PC-3 (cell line): ENCODE data around the gene IRF3. TPM values are rescaled to one million over a fixed set of nuclear protein-coding genes. Genes with fewer than 3 reads are reported as not detected.
A peak's percentile ranks its signal among the peaks of the same experiment; 100 is the strongest.

ENCODE experiments used
- ATAC-seq: fragments of 200-7000 bp; cut with Tn5 transposase; 2 replicates; pipeline ENCODE4 v1.9.1; 2020; ENCODE audit warnings: mild to moderate bottlenecking, moderate library complexity
- BruUV-seq: library from RNA; stranded (reverse); fragments of 400-500 nt; replicated peaks from 2 replicates; lab custom pipeline; 2021; lab: Mats Ljungman, UMichigan
- CTCF ChIA-PET: fragments of 300-600 bp; sonication (Branson Sonifier 250); formaldehyde crosslinking; loops from one replicate; lab custom pipeline; 2022; ENCODE audit warnings: antibody characterized with exemption; lab: Charles Lee
- POLR2A ChIA-PET: fragments of 300-600 bp; sonication (Branson Sonifier 250); formaldehyde crosslinking; loops from one replicate; lab custom pipeline; 2022; ENCODE audit warnings: antibody characterized with exemption; ENCODE audit not compliant: unreplicated experiment; lab: Charles Lee
- DNase-seq: peaks from one replicate; pipeline ENCODE4 v3.0.0-alpha.2; 2015
- H2AFZ ChIP-seq: fragments of 300-600 bp; sonication (generic); 2 replicates; pipeline ENCODE4 v1.6.0; 2016; ENCODE audit warnings: antibody characterized with exemption, low read length
- H3F3A ChIP-seq: fragments of 300-600 bp; sonication (generic); one replicate; pipeline ENCODE4 v1.6.0; 2017; ENCODE audit warnings: antibody characterized with exemption, low read length, control low read depth, mild to moderate bottlenecking; ENCODE audit not compliant: unreplicated experiment
- H3K27ac ChIP-seq: fragments of 300-600 bp; sonication (generic); 2 replicates; pipeline ENCODE4 v1.5.1; 2016; ENCODE audit warnings: mild to moderate bottlenecking, low read length
- H3K27me3 ChIP-seq: fragments of 300-600 bp; sonication (generic); 2 replicates; pipeline ENCODE4 v1.6.1; 2016; ENCODE audit warnings: low read length, mixed read lengths
- H3K36me3 ChIP-seq: fragments of 300-600 bp; sonication (generic); 2 replicates; pipeline ENCODE4 v1.6.1; 2016; ENCODE audit warnings: low read depth, mixed run types, low read length, mixed read lengths
- H3K4me1 ChIP-seq: fragments of 300-600 bp; sonication (generic); 2 replicates; pipeline ENCODE4 v1.5.1; 2016; ENCODE audit warnings: low read length; ENCODE audit not compliant: insufficient read depth
- H3K4me2 ChIP-seq: fragments of 300-600 bp; sonication (generic); 2 replicates; pipeline ENCODE4 v1.6.0; 2016; ENCODE audit warnings: low read length
- H3K4me3 ChIP-seq: fragments of 300-600 bp; sonication (generic); 2 replicates; pipeline ENCODE4 v1.5.1; 2016; ENCODE audit warnings: mild to moderate bottlenecking, low read length, mixed read lengths
- H3K79me2 ChIP-seq: fragments of 300-600 bp; sonication (generic); 2 replicates; pipeline ENCODE4 v1.6.1; 2017; ENCODE audit warnings: low read length, mixed read lengths
- H3K9ac ChIP-seq: fragments of 300-600 bp; sonication (generic); 2 replicates; pipeline ENCODE4 v1.6.0; 2016; ENCODE audit warnings: mild to moderate bottlenecking, low read length
- H3K9me2 ChIP-seq: fragments of 300-600 bp; sonication (generic); replicated peaks from 2 replicates; pipeline ENCODE4 v1.6.1; 2016; ENCODE audit warnings: mixed run types, low read length, mixed read lengths
- H3K9me3 ChIP-seq: fragments of 300-600 bp; sonication (generic); 2 replicates; pipeline ENCODE4 v1.6.1; 2016; ENCODE audit warnings: low read length, mixed read lengths
- H4K20me1 ChIP-seq: fragments of 300-600 bp; sonication (generic); 2 replicates; pipeline ENCODE4 v1.6.1; 2016; ENCODE audit warnings: low read length, mixed read lengths
- EZH2 ChIP-seq: fragments of 300-600 bp; sonication (generic); IDR thresholded peaks from one replicate; pipeline ENCODE4 v1.6.1; 2017; ENCODE audit warnings: antibody characterized with exemption, mild to moderate bottlenecking, low read length; ENCODE audit not compliant: unreplicated experiment
- EZH2phosphoT487 ChIP-seq: fragments of 300-600 bp; sonication (generic); IDR thresholded peaks from 2 replicates; pipeline ENCODE4 v1.6.1; 2018; ENCODE audit warnings: mild to moderate bottlenecking, antibody characterized with exemption, low read length, borderline replicate concordance
- intact Hi-C: fragments of 100-400 bp; cut with micrococcal nuclease; formaldehyde crosslinking; loops from 2 replicates; pipeline ENCODE4 v1.9.0; 2023
- total RNA-seq: library from RNA; depleted of rRNA; stranded (reverse); fragments of >200 nt; gene quantifications from 2 replicates; pipeline ENCODE4 v1.2.3, GENCODE V29; 2014
- TF ChIP-seq, protein P1 (sequence below): fragments of 300-600 bp; sonication (generic); conservative IDR thresholded peaks from 2 replicates; pipeline ENCODE4 v1.5.1; 2017; ENCODE audit warnings: antibody characterized with exemption, low read depth, mild to moderate bottlenecking, low read length

The IRF3 gene
- total RNA-seq, 1 experiment from 2014 or later, result 236 TPM

DNA sequence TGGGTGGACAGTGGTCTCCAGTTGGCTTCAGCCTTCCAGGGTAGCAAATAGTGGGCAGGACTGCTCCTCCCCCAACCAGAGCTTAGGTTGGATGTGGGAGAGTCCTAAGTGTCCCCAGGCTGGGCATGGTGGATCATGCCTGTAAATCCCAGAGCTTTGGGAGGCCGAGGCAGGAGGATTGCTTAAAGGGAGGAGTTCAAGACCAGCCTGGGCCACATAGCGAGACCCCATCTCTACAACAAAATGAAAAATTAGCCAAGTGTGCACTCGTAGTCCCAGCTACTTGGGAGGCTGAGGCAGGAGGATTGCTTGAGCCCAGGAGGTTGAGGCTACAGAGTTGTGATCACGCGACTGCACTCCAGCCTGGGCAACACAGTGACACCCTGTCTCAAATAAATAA is 33.1 kb downstream of the IRF3 start:
- H3K9me3 ChIP-seq, result no peaks in the 10 kb centered on the region
- ATAC-seq (no peak), DNase-seq (no peak)
- no peaks in the 10 kb centered on the region for H3K9me2 ChIP-seq
- no peaks in the 10 kb centered on the region for H3K79me2 ChIP-seq
- intact Hi-C loops, result no loop called here
- no TSS peak for BruUV-seq
- no peak for TF ChIP-seq EZH2
- TF ChIP-seq, protein P1, sequence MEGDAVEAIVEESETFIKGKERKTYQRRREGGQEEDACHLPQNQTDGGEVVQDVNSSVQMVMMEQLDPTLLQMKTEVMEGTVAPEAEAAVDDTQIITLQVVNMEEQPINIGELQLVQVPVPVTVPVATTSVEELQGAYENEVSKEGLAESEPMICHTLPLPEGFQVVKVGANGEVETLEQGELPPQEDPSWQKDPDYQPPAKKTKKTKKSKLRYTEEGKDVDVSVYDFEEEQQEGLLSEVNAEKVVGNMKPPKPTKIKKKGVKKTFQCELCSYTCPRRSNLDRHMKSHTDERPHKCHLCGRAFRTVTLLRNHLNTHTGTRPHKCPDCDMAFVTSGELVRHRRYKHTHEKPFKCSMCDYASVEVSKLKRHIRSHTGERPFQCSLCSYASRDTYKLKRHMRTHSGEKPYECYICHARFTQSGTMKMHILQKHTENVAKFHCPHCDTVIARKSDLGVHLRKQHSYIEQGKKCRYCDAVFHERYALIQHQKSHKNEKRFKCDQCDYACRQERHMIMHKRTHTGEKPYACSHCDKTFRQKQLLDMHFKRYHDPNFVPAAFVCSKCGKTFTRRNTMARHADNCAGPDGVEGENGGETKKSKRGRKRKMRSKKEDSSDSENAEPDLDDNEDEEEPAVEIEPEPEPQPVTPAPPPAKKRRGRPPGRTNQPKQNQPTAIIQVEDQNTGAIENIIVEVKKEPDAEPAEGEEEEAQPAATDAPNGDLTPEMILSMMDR, result no peak
- TF ChIP-seq EZH2phosphoT487, result no peak
- H3K36me3 ChIP-seq, result peaks cover 3% of the 10 kb centered on the region; the same call in 1 of the 2 replicates
- no peak overlapping the region for H3K27ac ChIP-seq
- H2AFZ ChIP-seq, result no peak overlapping the region
- no peak overlapping the region for H3K9ac ChIP-seq
- H4K20me1 ChIP-seq, result no peaks in the 10 kb centered on the region
- ChIA-PET POLR2A (no interaction called here), CTCF (no interaction called here)
- no peaks in the 10 kb centered on the region for H3F3A ChIP-seq
- H3K4me2 ChIP-seq, result no peak overlapping the region
- H3K4me3 ChIP-seq, result no peak overlapping the region
- H3K4me1 ChIP-seq, result peaks cover under 1% of the 10 kb centered on the region; the same call in 1 of the 2 replicates
- H3K27me3 ChIP-seq, result no peaks in the 10 kb centered on the region

DNA sequence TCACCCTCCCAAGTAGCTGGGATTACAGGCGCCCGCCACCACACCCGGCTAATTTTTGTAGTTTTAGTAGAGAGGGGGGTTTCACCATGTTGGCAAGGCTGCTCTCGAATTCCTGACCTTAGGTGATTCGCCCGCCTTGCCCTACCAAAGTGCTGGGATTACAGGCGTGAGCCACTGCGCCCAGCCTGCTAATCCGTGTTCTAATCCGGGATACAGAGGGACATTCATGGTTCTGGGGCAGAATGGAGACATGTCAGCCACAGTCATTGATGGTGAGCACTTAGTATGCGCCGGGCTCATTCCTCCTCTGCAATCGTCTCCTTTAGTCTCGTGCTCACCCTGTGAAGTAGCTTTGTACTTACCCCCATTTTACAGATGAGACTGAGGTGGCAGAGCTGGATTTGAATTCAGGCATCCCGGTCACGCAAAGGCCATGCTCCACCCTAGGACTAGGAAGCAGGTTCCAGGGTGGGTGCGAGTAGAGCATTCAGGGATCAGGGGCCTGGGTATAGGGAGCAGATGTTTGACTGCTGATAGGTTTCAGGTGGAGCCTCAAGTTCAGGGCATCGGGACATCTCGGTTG is 34.0 kb downstream of the IRF3 start:
- Histone ChIP-seq H3K9me2 (no peaks in the 10 kb centered on the region), H3K36me3 (peaks cover 9% of the 10 kb centered on the region; the same call in 1 of the 2 replicates), H3K4me3 (no peak overlapping the region), H3K9ac (no peak overlapping the region), H3K79me2 (no peaks in the 10 kb centered on the region), H3K27me3 (no peaks in the 10 kb centered on the region), H2AFZ (no peak overlapping the region), H3K4me1 (no peaks in the 10 kb centered on the region), H3K9me3 (no peaks in the 10 kb centered on the region), H4K20me1 (no peaks in the 10 kb centered on the region), H3K4me2 (no peak overlapping the region), H3K27ac (no peak overlapping the region), H3F3A (no peaks in the 10 kb centered on the region)
- TF ChIP-seq EZH2 (no peak), EZH2phosphoT487 (no peak)
- TF ChIP-seq, protein P1, result no peak
- BruUV-seq, result no TSS peak
- CTCF ChIA-PET, result no interaction called here
- ATAC-seq (no peak), DNase-seq (no peak)
- intact Hi-C loops, result no loop called here
- POLR2A ChIA-PET, result interaction anchor here (0.6 kb wide), 1 partner anchor 86 kb away, joined by 9 read pairs; no protein-coding TSS in a partner anchor

DNA sequence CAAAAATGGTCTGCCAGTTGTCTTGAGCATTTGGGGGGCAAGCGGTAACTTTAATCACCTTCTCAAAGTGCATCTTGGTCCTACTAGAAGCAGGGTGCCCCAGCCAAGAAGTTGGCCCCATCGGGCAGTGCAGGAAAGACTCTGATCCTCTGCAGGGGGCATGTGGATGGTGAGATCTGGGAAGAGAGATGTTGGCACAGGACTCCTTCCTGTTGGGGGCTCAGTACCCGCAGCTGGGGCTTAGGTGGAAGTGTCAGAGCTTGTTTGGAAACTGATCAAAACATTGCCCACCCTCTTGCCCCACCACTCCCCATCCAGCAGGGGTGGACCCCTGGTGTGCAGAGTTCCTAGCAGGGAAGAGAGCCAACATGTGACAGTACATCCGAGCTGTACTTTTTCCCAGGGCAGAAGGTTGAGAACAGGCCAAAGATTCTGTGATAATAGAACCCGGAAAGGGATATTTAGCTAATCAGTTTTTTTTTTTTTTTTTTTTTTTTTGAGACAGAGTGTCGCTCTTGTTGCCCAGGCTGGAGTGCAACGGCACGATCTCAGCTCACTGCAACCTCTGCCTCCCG is 34.6 kb downstream of the IRF3 start:
- Histone ChIP-seq H3K4me2 (no peak overlapping the region), H3F3A (no peaks in the 10 kb centered on the region), H3K27me3 (no peaks in the 10 kb centered on the region), H3K27ac (no peak overlapping the region), H3K4me1 (no peaks in the 10 kb centered on the region), H3K36me3 (peaks cover 14% of the 10 kb centered on the region; the same call in 1 of the 2 replicates), H3K9me3 (no peaks in the 10 kb centered on the region), H4K20me1 (no peaks in the 10 kb centered on the region), H3K79me2 (no peaks in the 10 kb centered on the region), H3K9me2 (no peaks in the 10 kb centered on the region), H3K9ac (no peak overlapping the region), H2AFZ (no peak overlapping the region), H3K4me3 (no peak overlapping the region)
- DNase-seq (no peak), ATAC-seq (peak; percentile 23)
- BruUV-seq, result TSS peak; percentile 20
- intact Hi-C loops, result no loop called here
- ChIA-PET POLR2A (interaction anchor here (0.6 kb wide), 1 partner anchor 85 kb away, joined by 9 read pairs; no protein-coding TSS in a partner anchor), CTCF (no interaction called here)
- no peak for TF ChIP-seq EZH2phosphoT487
- TF ChIP-seq EZH2, result no peak
- TF ChIP-seq, protein P1, result no peak
